Measurements from ENCODE around the gene F2RL3. TPM values are rescaled to one million over a fixed set of nuclear protein-coding genes. Genes with fewer than 3 reads are reported as not detected.

The F2RL3 gene
- total and polyA plus RNA-seq, 9 of the 15 experiments (the other 6 are each of a cell fraction or from before 2014, with no cell fraction given) = 1.4 to 27.6 (median 11.9) TPM

DNA sequence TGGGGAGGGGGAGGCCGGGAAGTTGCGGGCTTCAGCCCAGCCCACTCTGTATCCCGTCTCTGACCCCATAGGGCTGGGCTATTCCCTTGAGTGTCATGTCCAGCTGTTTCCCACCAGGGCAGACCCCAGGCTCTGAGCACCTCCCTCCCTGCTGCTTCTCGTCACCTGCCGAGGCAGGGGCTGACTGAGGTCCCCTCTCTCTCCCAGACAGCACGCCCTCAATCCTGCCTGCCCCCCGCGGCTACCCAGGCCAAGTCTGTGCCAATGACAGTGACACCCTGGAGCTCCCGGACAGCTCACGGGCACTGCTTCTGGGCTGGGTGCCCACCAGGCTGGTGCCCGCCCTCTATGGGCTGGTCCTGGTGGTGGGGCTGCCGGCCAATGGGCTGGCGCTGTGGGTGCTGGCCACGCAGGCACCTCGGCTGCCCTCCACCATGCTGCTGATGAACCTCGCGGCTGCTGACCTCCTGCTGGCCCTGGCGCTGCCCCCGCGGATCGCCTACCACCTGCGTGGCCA, 625 bp downstream of the F2RL3 start (continued):
- TF ChIP-seq ZNF766 (CRISPR knock-in tag; conservative IDR thresholded peaks at IDR 0.05) (no peak), ZNF263 (CRISPR knock-in tag; IDR thresholded peaks at IDR 0.05; ENCODE audit: borderline replicate concordance) (peak; percentile 63; the same call in 1 of the 2 replicates), CHD2 (IDR thresholded peaks at IDR 0.05; ENCODE audit: low read depth, low read length) (0 out of 2 replicates have a peak, but pooled peaks have one; percentile 9), ZKSCAN8 (CRISPR knock-in tag; IDR thresholded peaks at IDR 0.05) (no peak), MYNN (IDR thresholded peaks at IDR 0.05) (peak; percentile 20; the same call in 1 of the 2 replicates), MYNN (CRISPR knock-in tag; IDR thresholded peaks at IDR 0.05) (no peak), ZNF445 (CRISPR knock-in tag; IDR thresholded peaks at IDR 0.05; ENCODE audit: low read depth) (no peak), CBX5 (IDR thresholded peaks at IDR 0.05; ENCODE audit: borderline replicate concordance, low read depth) (no peak), SOX6 (IDR thresholded peaks at IDR 0.05) (no peak), MEF2D (tag; conservative IDR thresholded peaks at IDR 0.05; ENCODE audit: low read depth) (0 out of 2 replicates have a peak, but pooled peaks have one; percentile 4), PPARD (CRISPR knock-in tag; IDR thresholded peaks at IDR 0.05) (no peak), ZNF175 (CRISPR knock-in tag; IDR thresholded peaks at IDR 0.05; ENCODE audit: low read depth) (no peak), ZFPM2 (CRISPR knock-in tag; IDR thresholded peaks at IDR 0.05) (no peak), HMG20B (CRISPR knock-in tag; IDR thresholded peaks at IDR 0.05) (peak; percentile 83; the same call in 1 of the 2 replicates)
- TF ChIP-seq, protein P1, sequence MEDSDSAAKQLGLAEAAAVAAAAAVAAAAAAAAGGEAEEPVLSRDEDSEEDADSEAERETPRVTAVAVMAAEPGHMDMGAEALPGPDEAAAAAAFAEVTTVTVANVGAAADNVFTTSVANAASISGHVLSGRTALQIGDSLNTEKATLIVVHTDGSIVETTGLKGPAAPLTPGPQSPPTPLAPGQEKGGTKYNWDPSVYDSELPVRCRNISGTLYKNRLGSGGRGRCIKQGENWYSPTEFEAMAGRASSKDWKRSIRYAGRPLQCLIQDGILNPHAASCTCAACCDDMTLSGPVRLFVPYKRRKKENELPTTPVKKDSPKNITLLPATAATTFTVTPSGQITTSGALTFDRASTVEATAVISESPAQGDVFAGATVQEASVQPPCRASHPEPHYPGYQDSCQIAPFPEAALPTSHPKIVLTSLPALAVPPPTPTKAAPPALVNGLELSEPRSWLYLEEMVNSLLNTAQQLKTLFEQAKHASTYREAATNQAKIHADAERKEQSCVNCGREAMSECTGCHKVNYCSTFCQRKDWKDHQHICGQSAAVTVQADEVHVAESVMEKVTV (CRISPR knock-in tag; IDR thresholded peaks at IDR 0.05) = no peak
- TF ChIP-seq, protein P2, sequence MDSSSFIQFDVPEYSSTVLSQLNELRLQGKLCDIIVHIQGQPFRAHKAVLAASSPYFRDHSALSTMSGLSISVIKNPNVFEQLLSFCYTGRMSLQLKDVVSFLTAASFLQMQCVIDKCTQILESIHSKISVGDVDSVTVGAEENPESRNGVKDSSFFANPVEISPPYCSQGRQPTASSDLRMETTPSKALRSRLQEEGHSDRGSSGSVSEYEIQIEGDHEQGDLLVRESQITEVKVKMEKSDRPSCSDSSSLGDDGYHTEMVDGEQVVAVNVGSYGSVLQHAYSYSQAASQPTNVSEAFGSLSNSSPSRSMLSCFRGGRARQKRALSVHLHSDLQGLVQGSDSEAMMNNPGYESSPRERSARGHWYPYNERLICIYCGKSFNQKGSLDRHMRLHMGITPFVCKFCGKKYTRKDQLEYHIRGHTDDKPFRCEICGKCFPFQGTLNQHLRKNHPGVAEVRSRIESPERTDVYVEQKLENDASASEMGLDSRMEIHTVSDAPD (CRISPR knock-in tag; IDR thresholded peaks at IDR 0.05) = no peak
- TF ChIP-seq, protein P3, sequence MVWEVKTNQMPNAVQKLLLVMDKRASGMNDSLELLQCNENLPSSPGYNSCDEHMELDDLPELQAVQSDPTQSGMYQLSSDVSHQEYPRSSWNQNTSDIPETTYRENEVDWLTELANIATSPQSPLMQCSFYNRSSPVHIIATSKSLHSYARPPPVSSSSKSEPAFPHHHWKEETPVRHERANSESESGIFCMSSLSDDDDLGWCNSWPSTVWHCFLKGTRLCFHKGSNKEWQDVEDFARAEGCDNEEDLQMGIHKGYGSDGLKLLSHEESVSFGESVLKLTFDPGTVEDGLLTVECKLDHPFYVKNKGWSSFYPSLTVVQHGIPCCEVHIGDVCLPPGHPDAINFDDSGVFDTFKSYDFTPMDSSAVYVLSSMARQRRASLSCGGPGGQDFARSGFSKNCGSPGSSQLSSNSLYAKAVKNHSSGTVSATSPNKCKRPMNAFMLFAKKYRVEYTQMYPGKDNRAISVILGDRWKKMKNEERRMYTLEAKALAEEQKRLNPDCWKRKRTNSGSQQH (CRISPR knock-in tag; IDR thresholded peaks at IDR 0.05) = no peak; the same call in 1 of the 2 replicates
- TF ChIP-seq, protein P4, sequence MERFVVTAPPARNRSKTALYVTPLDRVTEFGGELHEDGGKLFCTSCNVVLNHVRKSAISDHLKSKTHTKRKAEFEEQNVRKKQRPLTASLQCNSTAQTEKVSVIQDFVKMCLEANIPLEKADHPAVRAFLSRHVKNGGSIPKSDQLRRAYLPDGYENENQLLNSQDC (CRISPR knock-in tag; IDR thresholded peaks at IDR 0.05) = no peak
- TF ChIP-seq, protein P5, sequence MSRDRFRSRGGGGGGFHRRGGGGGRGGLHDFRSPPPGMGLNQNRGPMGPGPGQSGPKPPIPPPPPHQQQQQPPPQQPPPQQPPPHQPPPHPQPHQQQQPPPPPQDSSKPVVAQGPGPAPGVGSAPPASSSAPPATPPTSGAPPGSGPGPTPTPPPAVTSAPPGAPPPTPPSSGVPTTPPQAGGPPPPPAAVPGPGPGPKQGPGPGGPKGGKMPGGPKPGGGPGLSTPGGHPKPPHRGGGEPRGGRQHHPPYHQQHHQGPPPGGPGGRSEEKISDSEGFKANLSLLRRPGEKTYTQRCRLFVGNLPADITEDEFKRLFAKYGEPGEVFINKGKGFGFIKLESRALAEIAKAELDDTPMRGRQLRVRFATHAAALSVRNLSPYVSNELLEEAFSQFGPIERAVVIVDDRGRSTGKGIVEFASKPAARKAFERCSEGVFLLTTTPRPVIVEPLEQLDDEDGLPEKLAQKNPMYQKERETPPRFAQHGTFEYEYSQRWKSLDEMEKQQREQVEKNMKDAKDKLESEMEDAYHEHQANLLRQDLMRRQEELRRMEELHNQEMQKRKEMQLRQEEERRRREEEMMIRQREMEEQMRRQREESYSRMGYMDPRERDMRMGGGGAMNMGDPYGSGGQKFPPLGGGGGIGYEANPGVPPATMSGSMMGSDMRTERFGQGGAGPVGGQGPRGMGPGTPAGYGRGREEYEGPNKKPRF (IDR thresholded peaks at IDR 0.05; ENCODE audit: low read depth, low read length) = no peak
